PFSK-1 (cell line): ENCODE data around the gene FMN1.

ENCODE experiments used
- POLR2AphosphoS5 ChIP-seq: IDR thresholded peaks from 2 replicates; pipeline ENCODE4 v1.6.1; 2012; ENCODE audit warnings: low read depth, mild to moderate bottlenecking, control low read depth, low read length, moderate library complexity
- SIN3A ChIP-seq: IDR thresholded peaks from 2 replicates; pipeline ENCODE4 v1.6.1; 2012; ENCODE audit warnings: mild to moderate bottlenecking, low read length, moderate library complexity, borderline replicate concordance; ENCODE audit not compliant: insufficient read depth
- TAF1 ChIP-seq: IDR thresholded peaks from 2 replicates; pipeline ENCODE4 v1.6.1; 2012; ENCODE audit warnings: low read length, control low read depth, borderline replicate concordance; ENCODE audit not compliant: insufficient read depth
- TF ChIP-seq, protein P1 (sequence below), 2 experiments: IDR thresholded peaks; 2 replicates each; pipeline versions ENCODE4 v1.6.1 to v1.8.0; 2011 to 2012; ENCODE audit warnings: low read depth in 2 of 2, low read length in 2 of 2, control low read depth in 1 of 2, inconsistent platforms in 1 of 2, mild to moderate bottlenecking in 1 of 2, moderate library complexity in 1 of 2; ENCODE audit not compliant: insufficient read depth in 1 of 2

DNA sequence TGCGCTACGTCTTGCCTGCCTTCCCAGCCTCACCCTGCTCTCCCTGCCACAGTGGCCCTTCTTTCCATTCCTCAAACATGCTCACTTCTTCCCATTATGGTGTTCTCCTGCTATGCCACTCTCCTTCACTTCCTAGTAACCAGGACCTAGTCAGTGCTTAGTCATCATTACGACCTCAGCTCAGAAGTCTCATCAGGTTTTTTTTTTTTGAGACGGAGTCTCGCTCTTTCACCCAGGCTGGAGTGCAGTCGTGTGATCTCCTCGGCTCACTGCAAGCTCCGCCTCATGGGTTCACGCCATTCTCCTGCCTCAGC, 327.2 kb downstream of the FMN1 start:
- TF ChIP-seq POLR2AphosphoS5 (no peak), TAF1 (no peak), SIN3A (no peak)
- TF ChIP-seq, protein P1, sequence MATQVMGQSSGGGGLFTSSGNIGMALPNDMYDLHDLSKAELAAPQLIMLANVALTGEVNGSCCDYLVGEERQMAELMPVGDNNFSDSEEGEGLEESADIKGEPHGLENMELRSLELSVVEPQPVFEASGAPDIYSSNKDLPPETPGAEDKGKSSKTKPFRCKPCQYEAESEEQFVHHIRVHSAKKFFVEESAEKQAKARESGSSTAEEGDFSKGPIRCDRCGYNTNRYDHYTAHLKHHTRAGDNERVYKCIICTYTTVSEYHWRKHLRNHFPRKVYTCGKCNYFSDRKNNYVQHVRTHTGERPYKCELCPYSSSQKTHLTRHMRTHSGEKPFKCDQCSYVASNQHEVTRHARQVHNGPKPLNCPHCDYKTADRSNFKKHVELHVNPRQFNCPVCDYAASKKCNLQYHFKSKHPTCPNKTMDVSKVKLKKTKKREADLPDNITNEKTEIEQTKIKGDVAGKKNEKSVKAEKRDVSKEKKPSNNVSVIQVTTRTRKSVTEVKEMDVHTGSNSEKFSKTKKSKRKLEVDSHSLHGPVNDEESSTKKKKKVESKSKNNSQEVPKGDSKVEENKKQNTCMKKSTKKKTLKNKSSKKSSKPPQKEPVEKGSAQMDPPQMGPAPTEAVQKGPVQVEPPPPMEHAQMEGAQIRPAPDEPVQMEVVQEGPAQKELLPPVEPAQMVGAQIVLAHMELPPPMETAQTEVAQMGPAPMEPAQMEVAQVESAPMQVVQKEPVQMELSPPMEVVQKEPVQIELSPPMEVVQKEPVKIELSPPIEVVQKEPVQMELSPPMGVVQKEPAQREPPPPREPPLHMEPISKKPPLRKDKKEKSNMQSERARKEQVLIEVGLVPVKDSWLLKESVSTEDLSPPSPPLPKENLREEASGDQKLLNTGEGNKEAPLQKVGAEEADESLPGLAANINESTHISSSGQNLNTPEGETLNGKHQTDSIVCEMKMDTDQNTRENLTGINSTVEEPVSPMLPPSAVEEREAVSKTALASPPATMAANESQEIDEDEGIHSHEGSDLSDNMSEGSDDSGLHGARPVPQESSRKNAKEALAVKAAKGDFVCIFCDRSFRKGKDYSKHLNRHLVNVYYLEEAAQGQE (IDR thresholded peaks at IDR 0.05; ENCODE audit: insufficient read depth in 1 of 2, low read depth in 2 of 2, low read length in 2 of 2), result no peak
